ENCODE data around the gene C1orf21.

The C1orf21 gene

GRCh38 chr1:184669391-184669790 is 282.6 kb downstream of the C1orf21 start:
- Histone ChIP-seq H3K27me3 (ENCODE audit: insufficient read depth, low read length) (no peaks in the 10 kb centered on the region), H3K27ac (ENCODE audit: low read depth, low read length, poor library complexity, severe bottlenecking) (no peak overlapping the region), H3K79me2 (ENCODE audit: insufficient read depth, low read length) (no peaks in the 10 kb centered on the region), H3K9me3 (ENCODE audit: low read length) (no peaks in the 10 kb centered on the region), H3K4me3 (ENCODE audit: low read depth, low read length, poor library complexity, severe bottlenecking) (no peak overlapping the region), H3K4me2 (ENCODE audit: low read length) (no peak overlapping the region), H3K9ac (ENCODE audit: low read length) (no peak overlapping the region), H3F3A (ENCODE audit: insufficient read depth, low read length) (no peaks in the 10 kb centered on the region), H3K9me2 (ENCODE audit: low read depth, low read length) (no peaks in the 10 kb centered on the region), H2AFZ (ENCODE audit: low read length) (no peak overlapping the region), H3K36me3 (ENCODE audit: insufficient read depth, low read length) (no peaks in the 10 kb centered on the region), H3K4me1 (ENCODE audit: insufficient read depth, low read length, severe bottlenecking) (no peaks in the 10 kb centered on the region), H4K20me1 (ENCODE audit: insufficient read depth, low read length) (no peaks in the 10 kb centered on the region)
- TF ChIP-seq EZH2 (IDR thresholded peaks at IDR 0.05; ENCODE audit: borderline replicate concordance, low read length), result no peak
- TF ChIP-seq, protein P1, sequence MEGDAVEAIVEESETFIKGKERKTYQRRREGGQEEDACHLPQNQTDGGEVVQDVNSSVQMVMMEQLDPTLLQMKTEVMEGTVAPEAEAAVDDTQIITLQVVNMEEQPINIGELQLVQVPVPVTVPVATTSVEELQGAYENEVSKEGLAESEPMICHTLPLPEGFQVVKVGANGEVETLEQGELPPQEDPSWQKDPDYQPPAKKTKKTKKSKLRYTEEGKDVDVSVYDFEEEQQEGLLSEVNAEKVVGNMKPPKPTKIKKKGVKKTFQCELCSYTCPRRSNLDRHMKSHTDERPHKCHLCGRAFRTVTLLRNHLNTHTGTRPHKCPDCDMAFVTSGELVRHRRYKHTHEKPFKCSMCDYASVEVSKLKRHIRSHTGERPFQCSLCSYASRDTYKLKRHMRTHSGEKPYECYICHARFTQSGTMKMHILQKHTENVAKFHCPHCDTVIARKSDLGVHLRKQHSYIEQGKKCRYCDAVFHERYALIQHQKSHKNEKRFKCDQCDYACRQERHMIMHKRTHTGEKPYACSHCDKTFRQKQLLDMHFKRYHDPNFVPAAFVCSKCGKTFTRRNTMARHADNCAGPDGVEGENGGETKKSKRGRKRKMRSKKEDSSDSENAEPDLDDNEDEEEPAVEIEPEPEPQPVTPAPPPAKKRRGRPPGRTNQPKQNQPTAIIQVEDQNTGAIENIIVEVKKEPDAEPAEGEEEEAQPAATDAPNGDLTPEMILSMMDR (IDR thresholded peaks at IDR 0.05; ENCODE audit: low read length), result no peak

DNA sequence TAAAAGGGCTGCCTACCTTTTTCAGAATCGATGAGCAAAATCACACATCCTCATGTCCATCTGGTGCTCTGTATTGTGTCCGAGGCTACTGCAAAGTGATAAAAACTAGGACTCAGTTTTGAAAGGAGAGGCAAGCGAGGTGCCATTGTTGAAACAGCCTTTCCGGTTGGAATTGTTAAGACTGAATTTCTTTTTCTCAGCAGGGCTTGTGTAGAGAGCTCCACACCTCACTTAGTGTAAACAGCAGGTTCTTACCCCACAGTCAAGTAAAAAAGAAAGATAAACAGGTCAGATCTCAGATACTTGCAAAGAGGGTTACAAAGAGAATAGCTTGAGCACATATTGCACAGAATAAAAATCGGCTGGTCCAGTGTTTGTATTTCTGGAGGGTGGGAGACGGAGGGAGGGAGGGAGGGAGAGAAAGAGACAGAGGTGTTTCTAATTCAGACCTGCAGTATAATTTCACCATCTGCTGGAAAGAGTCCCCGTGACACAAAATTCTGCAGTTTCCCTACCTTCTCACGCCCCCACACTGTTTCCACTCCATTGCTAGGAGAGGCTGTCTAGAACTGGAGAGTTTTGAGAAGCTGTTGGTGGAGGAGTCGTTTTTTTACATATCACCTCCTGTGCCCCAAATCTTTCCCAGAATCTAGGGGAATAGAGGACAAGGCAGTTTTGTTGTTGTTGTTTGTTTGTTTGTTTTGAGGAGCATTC is 285.3 kb downstream of the C1orf21 start:
- Histone ChIP-seq H3K4me2 (ENCODE audit: low read length) (no peak overlapping the region), H3K36me3 (ENCODE audit: insufficient read depth, low read length) (no peaks in the 10 kb centered on the region), H3K27ac (ENCODE audit: low read depth, low read length, poor library complexity, severe bottlenecking) (no peak overlapping the region), H3F3A (ENCODE audit: insufficient read depth, low read length) (no peaks in the 10 kb centered on the region), H3K9me2 (ENCODE audit: low read depth, low read length) (no peaks in the 10 kb centered on the region), H2AFZ (ENCODE audit: low read length) (no peak overlapping the region), H3K9ac (ENCODE audit: low read length) (no peak overlapping the region), H3K9me3 (ENCODE audit: low read length) (no peaks in the 10 kb centered on the region), H3K27me3 (ENCODE audit: insufficient read depth, low read length) (peaks cover 5% of the 10 kb centered on the region; the same call in 1 of the 2 replicates), H3K4me3 (ENCODE audit: low read depth, low read length, poor library complexity, severe bottlenecking) (no peak overlapping the region), H4K20me1 (ENCODE audit: insufficient read depth, low read length) (no peaks in the 10 kb centered on the region), H3K4me1 (ENCODE audit: insufficient read depth, low read length, severe bottlenecking) (no peaks in the 10 kb centered on the region), H3K79me2 (ENCODE audit: insufficient read depth, low read length) (no peaks in the 10 kb centered on the region)
- TF ChIP-seq, protein P1 (IDR thresholded peaks at IDR 0.05; ENCODE audit: low read length), result no peak
- no peak for TF ChIP-seq EZH2 (IDR thresholded peaks at IDR 0.05; ENCODE audit: borderline replicate concordance, low read length)

GRCh38 chr1:184673305-184673704 is 286.5 kb downstream of the C1orf21 start:
- Histone ChIP-seq H2AFZ (ENCODE audit: low read length) (no peak overlapping the region), H3K4me1 (ENCODE audit: insufficient read depth, low read length, severe bottlenecking) (no peaks in the 10 kb centered on the region), H3K4me2 (ENCODE audit: low read length) (no peak overlapping the region), H3K9me3 (ENCODE audit: low read length) (no peaks in the 10 kb centered on the region), H4K20me1 (ENCODE audit: insufficient read depth, low read length) (no peaks in the 10 kb centered on the region), H3K4me3 (ENCODE audit: low read depth, low read length, poor library complexity, severe bottlenecking) (no peak overlapping the region), H3K79me2 (ENCODE audit: insufficient read depth, low read length) (no peaks in the 10 kb centered on the region), H3K27me3 (ENCODE audit: insufficient read depth, low read length) (peaks cover 5% of the 10 kb centered on the region; the same call in 1 of the 2 replicates), H3K27ac (ENCODE audit: low read depth, low read length, poor library complexity, severe bottlenecking) (no peak overlapping the region), H3K9me2 (ENCODE audit: low read depth, low read length) (no peaks in the 10 kb centered on the region), H3F3A (ENCODE audit: insufficient read depth, low read length) (no peaks in the 10 kb centered on the region), H3K36me3 (ENCODE audit: insufficient read depth, low read length) (no peaks in the 10 kb centered on the region), H3K9ac (ENCODE audit: low read length) (no peak overlapping the region)
- TF ChIP-seq, protein P1 (IDR thresholded peaks at IDR 0.05; ENCODE audit: low read length), result no peak
- no peak for TF ChIP-seq EZH2 (IDR thresholded peaks at IDR 0.05; ENCODE audit: borderline replicate concordance, low read length)
